GM18526 (cell line): Measurements from ENCODE around the gene SH2D4B.

Experiments
- POLR2A ChIP-seq: IDR thresholded peaks from 3 replicates; pipeline ENCODE4 v1.6.1; 2011; ENCODE audit not compliant: insufficient read length; ENCODE audit errors: extremely low read depth

SH2D4B gene

GRCh38 chr10:80582286-80582960 lies 44.7 kb downstream of the SH2D4B start:
- TF ChIP-seq POLR2A: no peak

- TF ChIP-seq POLR2A: no peak
These were observed 46.0 kb downstream of the SH2D4B start for GRCh38 chr10:80583685-80584084.

GRCh38 chr10:80585812-80586211 lies 48.1 kb downstream of the SH2D4B start:
- no peak for TF ChIP-seq POLR2A

- TF ChIP-seq POLR2A: no peak
These were observed 50.8 kb downstream of the SH2D4B start for GRCh38 chr10:80588546-80588945.

DNA sequence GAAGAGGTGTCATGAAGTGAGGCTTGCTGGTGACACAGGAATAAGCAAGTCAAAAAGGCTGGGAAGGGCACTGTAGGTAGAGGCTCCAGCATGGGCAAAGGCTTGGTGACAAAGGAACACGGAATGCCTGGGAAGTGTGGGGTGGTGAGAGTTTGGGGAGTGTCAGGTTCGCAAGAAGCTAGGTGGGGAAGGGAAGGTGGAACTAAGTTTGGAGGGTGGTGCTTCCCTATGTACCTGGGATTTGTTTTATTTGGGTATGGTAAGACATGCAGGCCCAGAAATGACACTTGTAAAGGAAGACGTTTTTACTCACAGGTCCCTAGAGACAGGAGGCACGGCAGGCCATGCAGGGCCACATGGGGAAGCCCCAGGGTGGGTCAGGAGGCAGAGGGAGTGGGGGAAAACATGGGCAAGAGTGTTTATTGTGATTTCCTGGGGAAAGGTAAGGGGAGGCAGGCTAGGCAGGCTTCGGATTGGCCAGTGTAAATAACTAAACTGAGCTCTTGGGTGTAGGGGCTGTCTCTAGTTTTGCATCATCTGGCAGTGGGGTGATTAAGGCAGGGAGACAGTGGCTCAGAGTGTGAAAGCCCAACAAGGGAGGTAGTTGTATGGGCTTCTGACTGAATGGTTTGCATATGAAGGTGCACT lies 52.1 kb downstream of the SH2D4B start:
- no peak for TF ChIP-seq POLR2A

GRCh38 chr10:80590585-80591125 lies 53.0 kb downstream of the SH2D4B start:
- TF ChIP-seq POLR2A: no peak

DNA sequence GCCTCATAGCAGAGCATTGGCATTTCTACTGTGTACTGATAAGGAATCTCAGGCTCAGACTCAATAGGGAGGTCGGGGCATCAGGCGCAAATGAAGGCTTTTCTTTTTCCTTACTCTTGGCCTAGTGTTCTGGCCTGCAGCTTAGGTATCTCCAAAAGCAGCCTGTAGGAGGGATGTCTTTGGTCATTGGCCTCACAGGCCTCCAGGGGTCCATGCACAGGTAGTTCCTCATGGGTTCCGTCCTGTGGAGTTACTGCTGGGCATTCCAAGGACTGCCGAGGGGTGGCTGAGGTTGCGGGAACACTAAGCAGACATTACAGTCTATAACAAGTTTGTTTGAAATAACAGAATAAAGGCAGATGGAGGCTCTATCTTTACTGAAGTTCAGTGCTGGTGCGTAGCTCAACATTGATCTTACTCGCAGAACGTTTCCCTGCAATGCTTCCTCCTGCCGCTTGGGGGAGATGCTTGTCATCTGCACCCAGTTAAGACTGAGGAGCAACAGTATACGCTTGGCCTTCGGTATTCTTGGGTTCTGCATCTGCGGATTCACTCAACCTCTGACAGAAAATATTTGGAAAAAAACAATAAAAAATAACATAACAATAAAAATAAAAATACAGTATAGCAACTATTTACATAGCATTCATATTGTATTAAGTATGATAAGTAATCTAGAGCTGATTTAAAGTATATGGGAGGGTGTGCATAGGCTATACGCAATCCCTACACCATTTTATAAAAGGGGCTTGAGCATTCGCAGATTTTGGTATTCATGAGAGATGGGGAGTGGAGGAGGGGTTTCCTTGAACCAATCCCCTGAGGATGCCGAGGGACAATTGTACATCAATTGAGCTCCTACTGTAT lies 58.9 kb downstream of the SH2D4B start:
- no peak for TF ChIP-seq POLR2A

GRCh38 chr10:80598084-80598798 lies 60.5 kb downstream of the SH2D4B start:
- TF ChIP-seq POLR2A: no peak

- TF ChIP-seq POLR2A: no peak
These were observed 61.2 kb downstream of the SH2D4B start for GRCh38 chr10:80598951-80599350.

GRCh38 chr10:80599424-80599847 lies 61.7 kb downstream of the SH2D4B start:
- TF ChIP-seq POLR2A: no peak

GRCh38 chr10:80600256-80600655 lies 62.6 kb downstream of the SH2D4B start:
- no peak for TF ChIP-seq POLR2A

DNA sequence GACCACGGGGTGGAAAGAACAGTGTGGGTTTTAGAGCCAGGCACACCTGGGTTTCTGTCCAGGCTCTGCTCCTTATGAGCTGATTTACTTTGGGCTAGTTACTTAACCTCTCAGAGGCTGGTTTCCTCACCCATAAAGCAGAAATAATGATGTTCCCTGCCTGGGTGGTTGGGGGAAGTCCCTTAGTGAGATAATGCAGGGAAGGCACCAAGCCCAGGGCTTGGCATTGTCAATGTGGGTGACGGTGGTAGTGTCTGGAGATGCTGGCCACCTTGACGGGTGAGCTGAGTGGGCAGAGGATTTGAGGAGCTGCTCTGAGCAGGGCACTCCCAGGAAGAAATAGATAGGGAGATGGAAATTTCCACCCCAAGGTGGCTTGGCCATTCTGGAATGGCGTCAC lies 65.2 kb downstream of the SH2D4B start:
- TF ChIP-seq POLR2A: no peak

DNA sequence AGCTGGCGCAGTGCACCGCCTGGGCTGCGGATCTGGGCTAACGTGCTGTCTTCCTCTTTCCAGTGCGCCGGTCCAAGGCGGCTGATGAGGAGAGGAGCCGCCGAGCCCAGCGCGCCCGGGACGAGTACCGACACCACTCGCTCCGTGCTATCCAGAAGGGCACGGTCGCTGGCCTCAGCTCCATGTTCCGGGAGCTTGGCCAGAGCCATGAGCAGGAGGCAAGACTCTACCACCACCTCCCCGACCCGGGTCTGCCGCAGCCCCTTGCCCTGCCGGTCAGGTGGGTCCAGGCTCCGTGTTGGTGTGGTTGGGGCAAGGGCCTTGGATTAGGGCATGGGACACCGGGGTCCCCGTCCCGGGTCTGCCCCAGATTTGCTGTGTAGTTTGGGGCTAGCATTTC lies 65.8 kb downstream of the SH2D4B start:
- no peak for TF ChIP-seq POLR2A

DNA sequence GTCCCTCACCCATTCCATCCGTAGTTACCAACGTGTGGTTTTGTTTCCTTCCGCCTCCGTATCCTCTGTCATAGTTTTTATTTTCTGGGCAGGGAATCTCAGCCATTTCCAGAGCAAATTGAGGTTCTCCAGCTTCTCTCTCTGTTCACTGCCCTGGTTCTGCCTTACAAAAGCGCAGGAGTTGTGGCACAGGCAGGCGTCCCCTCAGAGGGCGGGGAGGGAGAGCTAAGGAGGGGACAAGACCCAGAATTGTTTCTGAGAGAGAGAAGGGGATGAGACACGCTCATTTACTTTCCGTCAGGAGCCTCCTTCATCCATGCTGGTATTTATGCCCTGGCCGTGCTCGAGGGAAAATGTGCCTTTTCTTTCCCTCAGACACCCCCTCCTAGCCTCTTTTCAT lies 71.0 kb downstream of the SH2D4B start:
- no peak for TF ChIP-seq POLR2A

- no peak for TF ChIP-seq POLR2A
These were observed 71.6 kb downstream of the SH2D4B start for GRCh38 chr10:80609331-80609730.
